ENCODE data around the gene TAS2R46.
"Not testable (repeated sequence)": the region's sequence is repeated elsewhere in the genome, so short reads cannot be mapped to it uniquely, and the experiment has no call there.

The TAS2R46 gene

DNA sequence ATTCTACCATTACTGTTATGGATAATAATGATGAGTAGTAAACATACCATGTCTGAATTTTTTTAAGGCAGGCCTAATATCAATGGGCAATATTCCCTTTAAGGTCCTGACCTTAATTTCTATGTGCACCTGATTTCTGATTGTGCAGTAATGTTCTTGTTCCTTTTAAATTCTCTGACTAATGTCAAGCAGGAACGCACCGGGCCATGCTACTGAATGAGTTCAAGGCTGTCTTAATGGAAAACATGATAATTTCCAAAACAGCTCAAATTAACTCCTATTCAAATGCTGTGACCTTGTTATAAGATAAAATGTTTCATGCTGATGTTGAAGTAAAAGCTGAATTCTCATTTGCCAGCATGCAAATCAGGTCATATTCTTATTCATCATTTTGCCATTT, 6.8 kb downstream of the TAS2R46 start:
- TF ChIP-seq, protein P1, sequence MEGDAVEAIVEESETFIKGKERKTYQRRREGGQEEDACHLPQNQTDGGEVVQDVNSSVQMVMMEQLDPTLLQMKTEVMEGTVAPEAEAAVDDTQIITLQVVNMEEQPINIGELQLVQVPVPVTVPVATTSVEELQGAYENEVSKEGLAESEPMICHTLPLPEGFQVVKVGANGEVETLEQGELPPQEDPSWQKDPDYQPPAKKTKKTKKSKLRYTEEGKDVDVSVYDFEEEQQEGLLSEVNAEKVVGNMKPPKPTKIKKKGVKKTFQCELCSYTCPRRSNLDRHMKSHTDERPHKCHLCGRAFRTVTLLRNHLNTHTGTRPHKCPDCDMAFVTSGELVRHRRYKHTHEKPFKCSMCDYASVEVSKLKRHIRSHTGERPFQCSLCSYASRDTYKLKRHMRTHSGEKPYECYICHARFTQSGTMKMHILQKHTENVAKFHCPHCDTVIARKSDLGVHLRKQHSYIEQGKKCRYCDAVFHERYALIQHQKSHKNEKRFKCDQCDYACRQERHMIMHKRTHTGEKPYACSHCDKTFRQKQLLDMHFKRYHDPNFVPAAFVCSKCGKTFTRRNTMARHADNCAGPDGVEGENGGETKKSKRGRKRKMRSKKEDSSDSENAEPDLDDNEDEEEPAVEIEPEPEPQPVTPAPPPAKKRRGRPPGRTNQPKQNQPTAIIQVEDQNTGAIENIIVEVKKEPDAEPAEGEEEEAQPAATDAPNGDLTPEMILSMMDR (IDR thresholded peaks at IDR 0.05; ENCODE audit: insufficient read depth, low read length, poor library complexity, severe bottlenecking) = no peak
- Histone ChIP-seq H3K36me3 (ENCODE audit: control insufficient read depth, insufficient read depth, low read length) (no peaks in the 10 kb centered on the region), H3K27me3 (replicated peaks; ENCODE audit: control insufficient read depth, insufficient read depth, low read length) (no peaks in the 10 kb centered on the region), H3K4me3 (replicated peaks; ENCODE audit: low read depth, low read length) (no peak overlapping the region)
- DNase-seq (ENCODE audit: extremely low read depth, insufficient read length) = no peak

DNA sequence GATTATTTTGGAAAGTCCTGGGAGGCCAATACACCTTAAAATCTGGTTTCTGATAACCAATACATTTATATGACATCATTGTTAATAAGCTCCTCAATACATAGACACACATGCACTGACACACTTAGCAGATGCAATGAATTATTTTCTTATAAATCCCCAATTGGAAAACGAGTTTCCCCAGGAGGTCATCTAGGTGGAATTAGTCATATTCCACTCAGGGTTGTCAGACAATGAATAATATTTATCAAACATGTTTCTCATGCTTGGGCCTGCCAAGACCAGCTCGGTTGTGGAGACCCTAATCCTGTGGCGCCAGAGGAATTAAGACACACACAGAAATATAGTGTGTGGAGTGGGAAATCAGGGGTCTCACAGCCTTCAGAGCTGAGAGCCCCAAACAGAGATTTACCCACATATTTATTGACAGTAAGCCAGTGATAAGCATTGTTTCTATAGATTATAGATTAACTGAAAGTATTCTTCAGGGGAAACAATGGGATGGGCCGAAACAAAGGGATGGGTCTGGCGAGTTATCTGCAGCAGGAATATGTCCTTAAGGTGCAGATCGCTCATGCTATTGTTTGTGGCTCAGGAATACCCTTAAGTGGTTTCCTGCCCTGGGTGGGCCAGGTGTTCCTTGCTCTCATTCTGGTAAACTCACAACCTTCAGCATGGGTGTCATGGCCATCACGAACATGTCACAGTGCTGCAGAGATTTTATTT, 12.1 kb downstream of the TAS2R46 start:
- not testable (repeated sequence) for DNase-seq (ENCODE audit: extremely low read depth, insufficient read length); H3K27me3 ChIP-seq (replicated peaks; ENCODE audit: control insufficient read depth, insufficient read depth, low read length); H3K36me3 ChIP-seq (ENCODE audit: control insufficient read depth, insufficient read depth, low read length); H3K4me3 ChIP-seq (replicated peaks; ENCODE audit: low read depth, low read length)

DNA sequence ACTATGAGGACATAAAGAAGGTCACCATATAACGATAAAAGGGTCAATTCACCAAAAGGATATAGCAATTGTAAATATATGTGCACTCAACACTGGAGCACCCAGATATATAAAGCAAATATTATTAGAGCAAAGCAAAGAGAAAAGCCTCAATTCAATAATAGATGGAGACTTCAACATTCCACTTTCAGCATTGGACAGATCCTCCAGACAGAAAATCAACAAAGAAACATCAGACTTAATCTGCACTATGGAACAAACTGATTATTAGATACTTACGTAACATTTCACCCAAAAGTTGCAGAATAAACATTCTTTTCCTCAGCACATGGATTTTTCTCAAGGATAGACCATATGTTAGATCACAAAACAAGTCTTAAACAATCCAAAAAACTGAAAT, 20.7 kb downstream of the TAS2R46 start:
- not testable (repeated sequence) for H3K27me3 ChIP-seq (replicated peaks; ENCODE audit: control insufficient read depth, insufficient read depth, low read length); H3K4me3 ChIP-seq (replicated peaks; ENCODE audit: low read depth, low read length); DNase-seq (ENCODE audit: extremely low read depth, insufficient read length); H3K36me3 ChIP-seq (ENCODE audit: control insufficient read depth, insufficient read depth, low read length)

DNA sequence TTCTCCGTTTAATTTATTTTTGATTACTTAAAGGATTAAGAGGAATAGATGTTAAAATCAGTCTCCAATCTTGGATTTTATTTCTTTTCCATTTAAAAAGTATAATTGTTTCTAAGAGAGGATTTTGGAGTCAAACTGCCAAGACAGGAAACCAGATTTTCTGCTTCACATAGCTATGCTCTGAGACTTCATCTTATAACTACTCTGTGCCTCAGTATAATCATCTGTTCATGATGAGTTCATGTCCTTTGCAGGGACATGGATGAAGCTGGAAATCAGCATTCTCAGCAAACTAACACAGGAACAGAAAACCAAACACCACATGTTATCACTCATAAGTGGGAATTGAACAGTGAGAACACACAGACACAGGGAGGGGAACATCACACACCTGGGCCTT, 21.9 kb downstream of the TAS2R46 start:
- no peaks in the 10 kb centered on the region for H3K36me3 ChIP-seq (ENCODE audit: control insufficient read depth, insufficient read depth, low read length)
- H3K4me3 ChIP-seq (replicated peaks; ENCODE audit: low read depth, low read length) = no peak overlapping the region
- TF ChIP-seq, protein P1 (IDR thresholded peaks at IDR 0.05; ENCODE audit: insufficient read depth, low read length, poor library complexity, severe bottlenecking) = no peak
- DNase-seq (ENCODE audit: extremely low read depth, insufficient read length) = no peak
- no peaks in the 10 kb centered on the region for H3K27me3 ChIP-seq (replicated peaks; ENCODE audit: control insufficient read depth, insufficient read depth, low read length)

DNA sequence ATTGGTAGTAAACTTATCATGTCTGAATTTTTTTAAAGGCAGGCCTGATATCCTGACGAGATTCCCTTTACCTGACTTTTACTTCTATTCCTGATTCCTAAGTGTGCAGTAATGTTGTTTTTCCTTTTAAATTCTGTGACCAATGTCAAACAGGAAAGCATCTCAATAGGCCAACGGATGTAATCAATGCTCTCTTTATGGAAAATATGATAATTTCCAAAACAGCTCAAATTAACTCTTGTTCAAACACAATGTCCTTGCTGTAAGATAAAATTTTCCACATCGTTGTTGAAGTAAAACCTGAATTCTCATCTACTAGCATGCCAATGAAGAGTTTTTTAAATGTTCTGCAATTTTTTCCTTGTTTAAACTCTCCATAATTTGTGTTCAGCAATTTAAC, 22.9 kb downstream of the TAS2R46 start:
- H3K4me3 ChIP-seq (replicated peaks; ENCODE audit: low read depth, low read length) = no peak overlapping the region
- no peaks in the 10 kb centered on the region for H3K36me3 ChIP-seq (ENCODE audit: control insufficient read depth, insufficient read depth, low read length)
- no peak for DNase-seq (ENCODE audit: extremely low read depth, insufficient read length)
- no peaks in the 10 kb centered on the region for H3K27me3 ChIP-seq (replicated peaks; ENCODE audit: control insufficient read depth, insufficient read depth, low read length)
- TF ChIP-seq, protein P1 (IDR thresholded peaks at IDR 0.05; ENCODE audit: insufficient read depth, low read length, poor library complexity, severe bottlenecking) = no peak

DNA sequence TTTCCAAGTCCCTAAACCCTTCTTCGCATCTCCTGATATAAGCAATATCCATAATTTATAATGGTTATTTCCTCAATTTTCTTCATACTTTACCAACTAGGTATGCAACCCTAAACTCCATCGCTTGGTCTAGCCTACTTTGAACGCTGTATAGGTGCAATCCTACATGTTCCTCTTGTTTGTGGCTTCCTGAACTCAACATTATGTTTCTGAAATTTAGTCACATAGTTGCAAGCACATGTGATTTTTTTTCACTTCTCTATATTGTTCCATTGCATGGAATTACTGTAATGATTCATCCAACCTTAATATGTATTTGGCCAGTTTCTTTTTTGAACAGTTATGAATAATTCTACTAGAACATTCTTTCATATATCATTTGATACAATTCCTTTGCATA, 28.1 kb downstream of the TAS2R46 start:
- DNase-seq (ENCODE audit: extremely low read depth, insufficient read length); H3K36me3 ChIP-seq (ENCODE audit: control insufficient read depth, insufficient read depth, low read length); H3K4me3 ChIP-seq (replicated peaks; ENCODE audit: low read depth, low read length); H3K27me3 ChIP-seq (replicated peaks; ENCODE audit: control insufficient read depth, insufficient read depth, low read length): not testable (repeated sequence)

DNA sequence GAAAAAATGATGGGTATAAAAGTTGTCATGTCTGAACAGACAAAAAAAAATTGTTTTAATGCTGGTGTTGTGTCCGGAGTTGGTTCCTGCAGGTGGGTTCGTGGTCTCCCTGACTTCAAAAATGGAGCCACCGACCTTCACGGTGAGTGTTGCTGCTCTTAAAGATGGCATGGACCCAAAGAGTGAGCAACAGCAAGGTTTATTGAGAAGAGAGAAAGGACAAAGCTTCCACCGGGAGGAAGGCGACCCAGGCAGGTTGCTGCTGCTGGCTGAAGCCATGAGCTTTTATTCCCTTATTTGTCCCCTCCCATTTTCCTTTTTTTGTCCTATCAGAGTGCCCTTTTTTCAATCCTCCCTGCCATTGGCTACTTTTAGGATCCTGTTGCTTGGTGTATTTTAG, 30.8 kb downstream of the TAS2R46 start, which contains the start of gene TAS2R31:
Gene TAS2R31 (minus strand): TSS at position 101 of the 400 bp plus-strand sequence. CDS start 72 bp downstream, at position 29.
- Histone ChIP-seq H3K4me3 (replicated peaks; ENCODE audit: low read depth, low read length) (no peak within 1 kb of the TSS), H3K36me3 (ENCODE audit: control insufficient read depth, insufficient read depth, low read length) (0 out of 2 replicates have a peak, but pooled peaks cover 2% of the 10 kb centered on the region), H3K27me3 (replicated peaks; ENCODE audit: control insufficient read depth, insufficient read depth, low read length) (no peaks in the 10 kb centered on the region)
- no peak for DNase-seq (ENCODE audit: extremely low read depth, insufficient read length)
- TF ChIP-seq, protein P1 (IDR thresholded peaks at IDR 0.05; ENCODE audit: insufficient read depth, low read length, poor library complexity, severe bottlenecking) = no peak
